DMS79 treated with DMSO at 0.1 percent for 48 hours (cell line): ENCODE results near the gene FBXW10B.
"Not testable (repeated sequence)": the region's sequence is repeated elsewhere in the genome, so short reads cannot be mapped to it uniquely, and the experiment has no call there.

Experiments
- DNase-seq: peaks from one replicate; lab custom pipeline; 2025; lab: John Stamatoyannopoulos, UW

FBXW10B gene

GRCh38 chr17:15630930-15631453 is 11.5 kb upstream of the FBXW10B start:
- not testable (repeated sequence) for DNase-seq

DNA sequence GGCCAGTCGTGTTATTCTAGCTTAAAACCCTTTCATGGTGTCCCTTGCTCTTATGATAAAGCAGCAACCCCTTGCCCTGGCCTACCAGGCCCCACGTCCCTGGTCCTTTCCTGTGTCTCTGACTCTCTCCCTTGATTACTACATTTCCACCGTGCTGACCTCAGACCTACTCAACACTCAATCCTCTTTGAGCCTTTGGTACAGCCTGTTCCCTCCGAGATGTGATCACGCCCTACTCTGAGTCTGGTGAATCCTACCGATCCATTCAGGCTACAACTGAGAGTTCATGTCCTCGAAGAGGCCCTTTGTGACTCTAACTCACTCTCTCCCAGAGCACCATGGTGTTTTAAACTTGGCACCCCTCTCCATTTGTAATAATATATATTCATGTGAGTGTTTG is 10.5 kb upstream of the FBXW10B start:
- DNase-seq: not testable (repeated sequence)

DNA sequence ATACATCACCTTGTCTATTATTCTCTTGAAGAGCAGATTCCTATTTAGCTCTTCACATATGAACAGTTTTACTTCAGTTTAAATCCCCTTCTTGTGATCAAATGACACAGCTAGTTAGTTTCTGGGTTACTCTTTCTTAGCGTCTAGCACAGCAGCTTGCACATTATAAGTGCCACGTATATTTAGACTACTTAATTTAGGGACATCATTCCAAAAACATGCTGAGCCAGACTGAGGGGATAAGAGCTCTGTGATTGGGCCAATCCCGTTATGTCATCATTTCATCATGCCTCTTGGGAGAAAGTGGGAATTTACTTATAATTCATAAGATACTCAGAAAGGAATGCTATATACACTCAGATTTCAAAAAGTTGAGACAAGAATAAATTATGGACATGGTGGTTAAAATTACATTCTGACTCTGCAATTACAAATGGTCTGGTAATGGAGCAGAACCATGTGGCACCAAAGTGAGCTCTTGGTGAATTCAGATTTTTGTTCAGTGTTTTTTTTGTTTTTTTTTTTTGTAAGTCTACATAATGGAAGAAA is 4.2 kb upstream of the FBXW10B start:
- not testable (repeated sequence) for DNase-seq

- DNase-seq: not testable (repeated sequence)
Measured at GRCh38 chr17:15623255-15623654, 3.8 kb upstream of the FBXW10B start.

GRCh38 chr17:15622124-15622523 is 2.6 kb upstream of the FBXW10B start:
- DNase-seq: not testable (repeated sequence)

- not testable (repeated sequence) for DNase-seq
Measured at GRCh38 chr17:15616828-15617227, 2.7 kb downstream of the FBXW10B start.

- not testable (repeated sequence) for DNase-seq
Measured at GRCh38 chr17:15615850-15616249, 3.7 kb downstream of the FBXW10B start.

DNA sequence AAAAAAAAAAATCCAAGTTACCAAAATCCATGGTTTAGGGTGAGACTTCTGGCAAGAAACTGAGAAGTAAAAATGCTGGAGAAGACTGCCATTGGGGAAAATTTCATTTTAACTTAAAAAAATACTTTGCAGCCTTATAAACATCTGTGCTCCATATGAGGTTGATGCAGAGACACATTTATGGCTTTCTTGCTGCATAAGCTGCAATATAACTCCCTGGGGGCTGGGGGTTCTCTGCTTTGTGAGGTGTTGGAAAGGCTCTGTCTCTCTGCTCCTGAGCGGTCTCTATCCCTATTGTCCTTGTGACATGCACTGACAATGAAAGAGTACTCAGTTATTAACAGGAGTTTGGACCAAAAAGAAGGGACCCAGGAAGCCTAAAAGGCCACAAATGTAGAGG is 6.4 kb downstream of the FBXW10B start:
- not testable (repeated sequence) for DNase-seq

GRCh38 chr17:15592960-15593359 is 26.5 kb downstream of the FBXW10B start:
- not testable (repeated sequence) for DNase-seq

- DNase-seq: not testable (repeated sequence)
Measured at GRCh38 chr17:15591986-15592385, 27.5 kb downstream of the FBXW10B start.

DNA sequence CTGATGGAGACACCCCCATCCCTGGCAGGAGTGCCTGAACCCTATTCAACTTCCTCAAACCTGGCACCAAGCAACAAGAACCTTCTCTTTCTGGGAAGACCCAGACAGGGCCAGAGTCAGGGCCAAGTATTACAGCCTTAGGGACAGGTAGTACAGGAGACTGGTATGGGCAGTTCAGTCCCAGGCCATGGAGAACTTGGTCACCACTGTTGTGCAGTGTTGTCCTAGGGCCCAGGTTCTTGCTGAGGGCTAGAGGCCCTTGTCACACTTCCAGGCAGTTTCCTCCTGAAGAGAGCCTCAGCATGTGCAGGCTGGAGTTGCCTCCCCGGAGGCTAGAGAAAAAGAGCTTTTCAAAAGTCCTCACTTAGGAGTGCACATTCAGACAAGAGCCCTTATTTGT is 28.7 kb downstream of the FBXW10B start:
- DNase-seq: not testable (repeated sequence)

- DNase-seq: not testable (repeated sequence)
Measured at GRCh38 chr17:15589544-15590536, 29.7 kb downstream of the FBXW10B start.

DNA sequence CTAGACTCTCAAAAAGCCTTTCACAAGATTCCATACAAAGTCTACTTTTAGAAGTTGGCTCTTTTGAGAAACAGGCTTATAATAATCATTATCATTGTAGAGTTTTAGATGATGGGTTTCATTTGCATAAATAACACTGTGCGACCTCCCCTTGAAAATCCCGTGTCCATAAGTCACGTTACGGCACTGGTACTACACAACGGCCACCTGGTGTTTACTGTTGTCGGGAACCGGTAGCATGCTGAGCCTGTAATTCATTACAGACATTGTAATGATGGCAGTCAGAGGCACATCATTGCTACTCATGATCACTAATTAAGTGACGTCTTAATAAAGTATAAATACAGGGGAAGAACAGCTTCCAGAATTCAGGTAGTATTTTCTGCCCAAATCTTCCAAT is 31.5 kb downstream of the FBXW10B start:
- not testable (repeated sequence) for DNase-seq

DNA sequence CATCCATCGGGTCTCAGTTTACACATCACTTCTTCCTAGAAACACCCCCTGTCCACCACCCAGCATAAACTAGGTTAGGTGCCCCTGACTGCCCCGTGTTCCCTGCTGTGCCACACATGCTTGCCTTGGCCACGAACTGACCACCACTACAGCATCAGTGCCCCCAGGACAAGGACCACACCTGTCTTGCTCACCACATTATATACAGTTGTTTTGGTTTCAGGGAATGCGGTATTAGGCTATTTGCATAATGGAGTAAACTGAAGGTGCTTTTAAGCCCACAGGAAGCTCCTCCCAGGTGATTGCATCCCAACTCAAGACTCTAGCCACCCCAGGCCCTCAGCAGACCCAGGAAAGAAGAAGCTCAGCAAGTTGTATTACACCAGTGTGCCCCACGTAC is 36.2 kb downstream of the FBXW10B start:
- DNase-seq: not testable (repeated sequence)

- not testable (repeated sequence) for DNase-seq
Measured at GRCh38 chr17:15581462-15581861, 38.0 kb downstream of the FBXW10B start.

GRCh38 chr17:15576848-15577247 is 42.7 kb downstream of the FBXW10B start:
- DNase-seq: not testable (repeated sequence)

DNA sequence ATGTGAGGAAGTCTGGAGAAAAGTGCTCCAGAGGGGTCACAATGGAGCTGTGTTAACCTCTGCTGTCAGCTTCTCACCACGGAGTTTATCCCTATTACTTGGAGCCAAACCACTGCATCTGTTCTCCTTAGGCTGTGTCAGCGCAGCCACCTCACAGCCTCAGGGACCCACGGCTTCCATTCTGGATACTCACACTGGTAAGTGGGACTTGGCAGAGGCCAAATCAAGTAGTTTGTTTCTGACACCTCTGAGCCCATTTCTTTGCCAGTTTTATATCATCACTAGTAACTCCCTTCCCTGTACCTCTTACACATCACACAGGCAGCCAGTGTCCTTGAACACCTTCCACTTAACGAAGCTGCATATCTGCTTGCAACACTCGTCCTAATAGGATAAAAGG is 44.8 kb downstream of the FBXW10B start:
- DNase-seq: not testable (repeated sequence)

GRCh38 chr17:15573870-15574269 is 45.6 kb downstream of the FBXW10B start:
- not testable (repeated sequence) for DNase-seq
